DMS153 treated with DMSO at 0.1 percent for 48 hours (cell line): ENCODE measurements around the gene RIC8B.

ENCODE experiments used
- DNase-seq: peaks from one replicate; lab custom pipeline; 2025; ENCODE audit not compliant: unreplicated experiment; lab: John Stamatoyannopoulos, UW

Gene RIC8B

GRCh38 chr12:106866426-106867080 lies 92.1 kb downstream of the RIC8B start:
- DNase-seq, result no peak

GRCh38 chr12:106867651-106868050 lies 93.2 kb downstream of the RIC8B start:
- no peak for DNase-seq

- DNase-seq, result no peak
These were observed 94.7 kb downstream of the RIC8B start for GRCh38 chr12:106868982-106869700.

GRCh38 chr12:106870116-106870515 lies 95.6 kb downstream of the RIC8B start:
- no peak for DNase-seq

- no peak for DNase-seq
These were observed 97.0 kb downstream of the RIC8B start for GRCh38 chr12:106871477-106871876.

- no peak for DNase-seq
These were observed 99.5 kb downstream of the RIC8B start for GRCh38 chr12:106873983-106874382.

GRCh38 chr12:106878804-106879203 lies 104.3 kb downstream of the RIC8B start:
- DNase-seq, result peak; percentile 33

GRCh38 chr12:106879612-106880011 lies 105.1 kb downstream of the RIC8B start:
- DNase-seq, result no peak

GRCh38 chr12:106883426-106883825 lies 108.9 kb downstream of the RIC8B start:
- DNase-seq, result no peak

- no peak for DNase-seq
These were observed 110.5 kb downstream of the RIC8B start for GRCh38 chr12:106885026-106885425.

GRCh38 chr12:106885541-106886249 lies 111.2 kb downstream of the RIC8B start:
- no peak for DNase-seq

GRCh38 chr12:106886932-106887331 lies 112.5 kb downstream of the RIC8B start:
- no peak for DNase-seq

GRCh38 chr12:106888348-106888970 lies 114.0 kb downstream of the RIC8B start:
- no peak for DNase-seq

GRCh38 chr12:106889326-106889725 lies 114.8 kb downstream of the RIC8B start:
- no peak for DNase-seq

- no peak for DNase-seq
These were observed 115.6 kb downstream of the RIC8B start for GRCh38 chr12:106889950-106890626.

GRCh38 chr12:106892075-106892474 lies 117.6 kb downstream of the RIC8B start:
- no peak for DNase-seq

- DNase-seq, result no peak
These were observed 119.0 kb downstream of the RIC8B start for GRCh38 chr12:106893451-106893850.

GRCh38 chr12:106894774-106895173 lies 120.3 kb downstream of the RIC8B start:
- no peak for DNase-seq

- DNase-seq, result no peak
These were observed 122.1 kb downstream of the RIC8B start for GRCh38 chr12:106896603-106897002.

GRCh38 chr12:106897082-106897481 lies 122.6 kb downstream of the RIC8B start:
- no peak for DNase-seq
